Endodermal cell (in vitro differentiated cells): ENCODE measurements around the gene PPIP5K2. TPM values are rescaled to one million over a fixed set of nuclear protein-coding genes. Genes with fewer than 3 reads are reported as not detected.
A peak's percentile ranks its signal among the peaks of the same experiment; 100 is the strongest.

Source experiments
- DNase-seq: peaks from one replicate; pipeline ENCODE4 v3.0.0-alpha.2; 2017
- H3K27ac ChIP-seq: 2 replicates; pipeline ENCODE4 v1.5.1; 2013; ENCODE audit warnings: mild to moderate bottlenecking, low read depth, low read length, moderate library complexity
- H3K27me3 ChIP-seq: 2 replicates; pipeline ENCODE4 v1.6.1; 2013; ENCODE audit warnings: mild to moderate bottlenecking, low read length, moderate library complexity; ENCODE audit not compliant: insufficient read depth, control insufficient read depth, poor library complexity, severe bottlenecking
- H3K36me3 ChIP-seq: 2 replicates; pipeline ENCODE4 v1.7.0; 2013; ENCODE audit warnings: mild to moderate bottlenecking, low read length, moderate library complexity; ENCODE audit not compliant: control insufficient read depth, insufficient read depth
- H3K4me1 ChIP-seq: one replicate; pipeline ENCODE4 v1.7.0; 2013; ENCODE audit warnings: low read length; ENCODE audit not compliant: control insufficient read depth, insufficient read depth
- H3K4me3 ChIP-seq: 2 replicates; pipeline ENCODE4 v1.5.1; 2013; ENCODE audit warnings: mild to moderate bottlenecking, low read length, moderate library complexity
- H3K9ac ChIP-seq: 2 replicates; pipeline ENCODE4 v1.6.1; 2013; ENCODE audit warnings: mild to moderate bottlenecking, low read length, moderate library complexity; ENCODE audit not compliant: poor library complexity, severe bottlenecking; ENCODE audit errors: extremely low read depth
- H3K9me3 ChIP-seq: 2 replicates; pipeline ENCODE4 v1.6.1; 2013; ENCODE audit warnings: mild to moderate bottlenecking, low read length, moderate library complexity; ENCODE audit not compliant: control insufficient read depth
- H3K27ac Mint-ChIP-seq: 2 replicates; pipeline ENCODE4 v1.8.0; 2020; ENCODE audit warnings: mixed read lengths
- H3K27me3 Mint-ChIP-seq: 2 replicates; pipeline ENCODE4 v1.8.0; 2021; ENCODE audit warnings: mild to moderate bottlenecking, mixed read lengths; ENCODE audit not compliant: insufficient read depth
- H3K36me3 Mint-ChIP-seq: 2 replicates; pipeline ENCODE4 v1.8.0; 2020; ENCODE audit warnings: low read depth, mixed read lengths
- H3K4me1 Mint-ChIP-seq: 2 replicates; pipeline ENCODE4 v1.8.0; 2020; ENCODE audit warnings: mixed read lengths
- H3K4me3 Mint-ChIP-seq: 2 replicates; pipeline ENCODE4 v1.8.0; 2020; ENCODE audit warnings: mild to moderate bottlenecking, moderate library complexity, mixed read lengths
- H3K9me3 Mint-ChIP-seq: 2 replicates; pipeline ENCODE4 v1.8.0; 2020; ENCODE audit warnings: mild to moderate bottlenecking, mixed read lengths
- CTCF ChIP-seq: fragments of 200-600 bp; sonication (generic); conservative IDR thresholded peaks from 2 replicates; pipeline ENCODE4 v1.5.0; 2021; ENCODE audit warnings: antibody characterized with exemption, mild to moderate bottlenecking
- WGBS, 2 experiments: methylation state at CpG; one replicate each; pipeline versions ENCODE4 v1.1.5 to v1.1.7; 2013; ENCODE audit warnings: missing lambda C conversion rate in 2 of 2, mixed read lengths in 1 of 2; ENCODE audit not compliant: insufficient coverage in 1 of 2, insufficient read length in 1 of 2; 5-methylcytosine and 5-hydroxymethylcytosine counted together
- total RNA-seq, 2 donors: library from RNA; stranded (reverse); fragmentation: NEBNext Ultra II Directional in 1 of 2; extraction: Animal tissue kit (Norgen Biotek cat#: 25700) in 1 of 2; gene quantifications; 2 replicates in 1 of 2; 3 replicates in 1 of 2; pipeline ENCODE4 v1.2.1, GENCODE V29; 2021

Gene PPIP5K2
- total RNA-seq, 2 donors from 2014 or later: 67.1 to 68.0 TPM

GRCh38 chr5:103244398-103244797 is 124.3 kb downstream of the PPIP5K2 start:
- no peaks in the 10 kb centered on the region for H3K36me3 Mint-ChIP-seq

GRCh38 chr5:103245761-103246160 is 125.7 kb downstream of the PPIP5K2 start:
- H3K4me1 Mint-ChIP-seq: peaks cover 25% of the 10 kb centered on the region
- 94 to 100% methylated on average over 1 to 3 of the region's 4 CpGs for WGBS, 2 experiments
- no peak for DNase-seq
- H3K4me3 ChIP-seq: no peak overlapping the region
- H3K27me3 ChIP-seq: no peaks in the 10 kb centered on the region
- no peak for TF ChIP-seq CTCF
- H3K9me3 Mint-ChIP-seq: peaks cover 3% of the 10 kb centered on the region
- no peak overlapping the region for H3K4me3 Mint-ChIP-seq
- H3K27ac Mint-ChIP-seq: no peak overlapping the region
- no peaks in the 10 kb centered on the region for H3K27me3 Mint-ChIP-seq
- H3K9me3 ChIP-seq: peaks cover 25% of the 10 kb centered on the region
- H3K36me3 ChIP-seq: no peaks in the 10 kb centered on the region
- H3K4me1 ChIP-seq: peaks cover 5% of the 10 kb centered on the region
- H3K9ac ChIP-seq: no peak overlapping the region
- H3K27ac ChIP-seq: no peak overlapping the region
- H3K36me3 Mint-ChIP-seq: no peaks in the 10 kb centered on the region

More at GRCh38 chr5:103244398-103244797, 124.3 kb downstream of the PPIP5K2 start:
- peaks cover 35% of the 10 kb centered on the region for H3K9me3 ChIP-seq
- no peak overlapping the region for H3K27ac ChIP-seq
- no peak for DNase-seq
- H3K4me1 Mint-ChIP-seq: peaks cover 25% of the 10 kb centered on the region
- H3K4me3 Mint-ChIP-seq: no peak overlapping the region
- no peak for TF ChIP-seq CTCF
- peaks cover 5% of the 10 kb centered on the region for H3K9me3 Mint-ChIP-seq
- H3K36me3 ChIP-seq: no peaks in the 10 kb centered on the region
- H3K4me3 ChIP-seq: peak overlapping the region; percentile 65
- H3K27me3 ChIP-seq: no peaks in the 10 kb centered on the region
- peaks cover 5% of the 10 kb centered on the region for H3K4me1 ChIP-seq
- H3K27me3 Mint-ChIP-seq: no peaks in the 10 kb centered on the region
- peak overlapping the region; percentile 81 for H3K27ac Mint-ChIP-seq
- H3K9ac ChIP-seq: no peak overlapping the region

- Histone ChIP-seq H3K4me1 (peaks cover 5% of the 10 kb centered on the region), H3K36me3 (no peaks in the 10 kb centered on the region), H3K27ac (no peak overlapping the region), H3K9me3 (peaks cover 14% of the 10 kb centered on the region), H3K9ac (no peak overlapping the region), H3K4me3 (no peak overlapping the region), H3K27me3 (no peaks in the 10 kb centered on the region)
- Mint-ChIP-seq H3K36me3 (no peaks in the 10 kb centered on the region), H3K9me3 (peaks cover under 1% of the 10 kb centered on the region), H3K4me3 (no peak overlapping the region), H3K27ac (no peak overlapping the region), H3K4me1 (peaks cover 25% of the 10 kb centered on the region), H3K27me3 (no peaks in the 10 kb centered on the region)
- no peak for DNase-seq
- no peak for TF ChIP-seq CTCF
- 96 to 100% methylated on average over 1 of the region's 1 CpG for WGBS, 2 experiments
These were observed 127.0 kb downstream of the PPIP5K2 start for GRCh38 chr5:103247118-103247517.
